ENCODE results near the gene SNF8. TPM values are rescaled to one million over a fixed set of nuclear protein-coding genes. Genes with fewer than 3 reads are reported as not detected.

SNF8 gene
- total and polyA plus RNA-seq, 2 of the 4 experiments (the other 2 are of a cell fraction), result 171 to 181 TPM

Small RNA genes within 50 kb of the gene (microRNA-seq; reads per million reads assigned to microRNA genes)
- gene AC068531.1 (ENCODE audit: insufficient read depth, insufficient read length), result not detected
- not detected for gene RF00263 (ENCODE audit: insufficient read depth, insufficient read length)
- gene RF01210 (ENCODE audit: insufficient read depth, insufficient read length), result not detected
- not detected for gene RNU1-42P (ENCODE audit: insufficient read depth, insufficient read length)

Small RNA genes within 50 kb of the gene (small RNA-seq; reads per million reads assigned to genes)
- 0 reads per million in 5 experiments for gene AC068531.1
- 0 reads per million in 5 experiments for gene RF00263
- gene RF01210, result 0 reads per million in 5 experiments
- gene RNU1-42P, result 0 to 2.4 (median 0.15) reads per million in 5 experiments

Other genes with a start within 250 kb of the SNF8 start
- gene PRAC1, start 222.3 kb downstream of the SNF8 start, total RNA-seq (2012; rRNA removed), result not detected in 2 replicates
- not detected in 2 replicates for gene PRAC1, start 222.3 kb downstream of the SNF8 start, polyA plus RNA-seq (2012; rRNA removed)
- not detected in 2 replicates for gene PRAC2, start 221.7 kb downstream of the SNF8 start, total RNA-seq (2012; rRNA removed)
- gene PRAC2, start 221.7 kb downstream of the SNF8 start, polyA plus RNA-seq (2012; rRNA removed), result not detected in 2 replicates
- gene HOXB13, start 216.1 kb downstream of the SNF8 start, total RNA-seq (2012; rRNA removed), result not detected in 2 replicates
- not detected in 2 replicates for gene HOXB13, start 216.1 kb downstream of the SNF8 start, polyA plus RNA-seq (2012; rRNA removed)
- not detected in 2 replicates for gene TTLL6, start 127.6 kb downstream of the SNF8 start, total RNA-seq (2012; rRNA removed)
- gene TTLL6, start 127.6 kb downstream of the SNF8 start, polyA plus RNA-seq (2012; rRNA removed), result not detected in 2 replicates
- gene CALCOCO2, start 113.8 kb downstream of the SNF8 start, total RNA-seq (2012; rRNA removed), result 32.2 and 53.4 TPM in 2 replicates
- 31.1 and 35.9 TPM in 2 replicates for gene CALCOCO2, start 113.8 kb downstream of the SNF8 start, polyA plus RNA-seq (2012; rRNA removed)
- gene ATP5MC1, start 52.1 kb downstream of the SNF8 start, total RNA-seq (2012; rRNA removed), result 133 and 135 TPM in 2 replicates
- 366 and 371 TPM in 2 replicates for gene ATP5MC1, start 52.1 kb downstream of the SNF8 start, polyA plus RNA-seq (2012; rRNA removed)
- 68.5 and 76.1 TPM in 2 replicates for gene UBE2Z, start 36.4 kb downstream of the SNF8 start, total RNA-seq (2012; rRNA removed)
- gene UBE2Z, start 36.4 kb downstream of the SNF8 start, polyA plus RNA-seq (2012; rRNA removed), result 119 and 126 TPM in 2 replicates
- gene GIP, start 23.8 kb upstream of the SNF8 start, total RNA-seq (2012; rRNA removed), result not detected in 2 replicates
- 0.44 TPM in 1 of 2 replicates, not detected in the other for gene GIP, start 23.8 kb upstream of the SNF8 start, polyA plus RNA-seq (2012; rRNA removed)
- gene IGF2BP1, start 52.5 kb upstream of the SNF8 start, total RNA-seq (2012; rRNA removed), result 10.2 and 11.9 TPM in 2 replicates
- 12.2 and 13.1 TPM in 2 replicates for gene IGF2BP1, start 52.5 kb upstream of the SNF8 start, polyA plus RNA-seq (2012; rRNA removed)
- under 0.01 TPM in 1 of 2 replicates, not detected in the other for gene B4GALNT2, start 187.9 kb upstream of the SNF8 start, total RNA-seq (2012; rRNA removed)
- gene B4GALNT2, start 187.9 kb upstream of the SNF8 start, polyA plus RNA-seq (2012; rRNA removed), result 0.06 TPM in 1 of 2 replicates, not detected in the other